Head of caudate nucleus (tissue), 42 donors: Measurements from ENCODE around the gene STIM2.

Source experiments
- DNase-seq, 42 donors: peaks; one replicate each; pipeline versions ENCODE4 v3.0.0 to v3.0.0-alpha.2; 2020 to 2021; ENCODE audit warnings: mixed read lengths in 7 of 42
- intact Hi-C: fragments of 100-400 bp; cut with DNase I; formaldehyde crosslinking; loops from one replicate; pipeline ENCODE4 v1.15.0; 2022

STIM2 gene

DNA sequence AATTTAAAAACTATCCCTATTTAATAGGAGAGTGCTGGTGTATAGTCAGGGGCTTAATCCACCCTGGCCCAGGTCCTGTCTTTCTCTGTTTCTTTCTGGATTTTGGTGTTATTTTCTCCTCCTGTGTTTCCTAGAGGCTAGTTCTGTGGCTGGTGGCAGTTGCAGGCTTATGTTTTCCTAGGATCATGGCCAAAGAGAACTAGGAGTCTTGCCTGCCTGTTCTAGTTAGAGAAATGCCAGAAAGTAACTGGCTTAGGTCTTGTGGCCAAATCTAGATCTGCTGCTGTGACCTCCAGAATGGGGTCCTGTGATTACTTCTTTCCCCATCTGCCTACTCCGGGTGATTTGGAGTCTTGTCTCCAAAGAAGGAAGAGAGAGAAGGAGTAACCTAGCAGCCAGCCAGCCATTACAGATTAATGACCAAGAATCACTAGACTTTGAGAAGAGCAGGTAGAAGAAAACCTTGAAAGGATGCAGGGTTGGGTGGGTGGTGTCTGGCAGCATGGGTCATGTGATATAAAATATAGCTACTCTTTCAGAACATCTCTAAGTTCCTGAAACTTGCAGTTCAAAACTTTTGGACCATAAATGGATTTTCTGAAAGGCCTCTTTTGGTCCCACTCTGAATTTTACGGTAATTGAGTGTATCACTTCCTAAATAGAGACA is 117.9 kb downstream of the STIM2 start:
- intact Hi-C loops, result no loop called here
- no peak for DNase-seq

DNA sequence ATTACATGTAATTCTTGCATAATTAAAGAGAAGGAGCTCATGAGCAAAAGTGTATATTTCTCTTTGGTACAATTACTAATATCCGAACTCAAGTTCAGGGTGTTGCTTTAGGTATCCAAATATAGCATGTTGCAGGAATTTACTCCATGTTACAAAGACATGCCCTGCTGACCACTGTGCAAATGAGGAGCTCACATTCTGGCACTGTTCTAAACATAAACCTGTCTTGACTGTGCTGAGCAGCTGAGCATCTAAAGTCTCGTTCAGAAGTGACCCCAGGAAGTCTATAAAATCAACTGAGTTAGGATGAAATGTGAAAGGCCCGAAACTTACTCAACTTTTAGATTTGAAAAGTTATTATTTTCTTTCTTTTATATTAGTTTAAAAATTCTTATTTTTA is 124.3 kb downstream of the STIM2 start:
- intact Hi-C loops, result no loop called here
- DNase-seq, result no peak

- DNase-seq, result no peak
- intact Hi-C loops, result no loop called here
These were observed 125.2 kb downstream of the STIM2 start for GRCh38 chr4:26985873-26986272.

- intact Hi-C loops, result no loop called here
- no peak for DNase-seq
These were observed 126.5 kb downstream of the STIM2 start for GRCh38 chr4:26987191-26987590.

GRCh38 chr4:26991057-26991456 is 130.4 kb downstream of the STIM2 start:
- intact Hi-C loops, result loop anchor here (5.0 to 10.0 kb wide), 2 partner anchors 129 to 406 kb away; partner anchors contain the start of genes STIM2 and TBC1D19
- DNase-seq, result no peak

DNA sequence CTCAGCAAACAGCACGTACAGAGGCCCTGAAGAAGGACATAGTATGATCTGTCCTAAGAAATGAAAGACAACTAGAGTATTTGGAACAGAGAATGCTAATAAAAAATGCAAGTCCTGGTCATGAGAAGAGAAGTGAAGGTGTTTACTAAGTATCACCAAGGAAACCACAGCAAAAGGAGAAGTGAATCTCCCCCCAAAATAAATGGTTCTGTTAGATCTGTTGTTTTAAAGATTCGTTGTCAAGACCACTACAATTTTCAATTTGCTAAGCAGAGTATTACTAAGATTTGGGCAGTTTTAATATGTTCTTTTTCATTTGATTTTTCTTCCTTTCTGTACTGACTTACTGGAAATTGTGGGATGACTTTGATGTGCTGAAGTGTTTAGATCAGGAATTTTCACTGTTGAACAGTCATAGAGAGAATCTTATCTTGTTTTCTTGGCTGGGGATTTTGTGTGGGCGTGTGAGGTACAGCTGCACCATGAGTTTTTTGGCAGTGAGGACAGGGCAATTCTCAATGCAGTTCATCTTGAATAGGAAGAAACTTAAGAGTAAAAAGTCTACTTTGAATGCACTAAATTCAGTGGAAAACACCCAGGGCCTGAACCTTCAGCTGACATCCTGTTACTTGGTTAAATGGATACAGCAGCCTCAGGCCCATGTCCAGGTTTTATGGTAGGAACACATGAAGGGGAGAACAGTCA is 132.2 kb downstream of the STIM2 start:
- intact Hi-C loops, result loop anchor here (5.0 to 10.0 kb wide), 2 partner anchors 131 to 408 kb away; partner anchors contain the start of genes STIM2 and TBC1D19
- DNase-seq, result peak in 31 of 42 donors; percentile 1 to 61 (median 27)

GRCh38 chr4:26993539-26993938 is 132.9 kb downstream of the STIM2 start:
- intact Hi-C loops, result loop anchor here (5.0 to 10.0 kb wide), 2 partner anchors 131 to 409 kb away; partner anchors contain the start of genes STIM2 and TBC1D19
- DNase-seq, result no peak

DNA sequence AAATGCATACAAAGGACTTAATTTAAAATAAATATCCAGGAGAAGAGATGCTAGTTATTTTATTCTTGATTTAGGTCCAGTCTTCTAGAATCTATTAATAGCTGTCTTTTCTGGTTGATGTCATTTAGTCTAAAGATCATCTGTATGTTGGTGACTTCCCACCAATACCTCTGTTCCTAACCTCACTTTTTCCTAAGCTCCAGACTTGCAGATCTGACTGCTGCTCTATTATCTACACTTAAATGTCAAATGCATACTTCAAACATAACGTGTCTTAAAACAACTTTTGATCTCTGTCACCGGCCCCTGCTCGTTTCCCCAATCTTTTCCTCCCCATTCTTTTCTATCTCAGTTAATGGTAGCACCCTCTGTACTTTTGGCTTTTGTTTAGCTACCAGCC is 133.3 kb downstream of the STIM2 start:
- no peak for DNase-seq
- intact Hi-C loops, result loop anchor here (5.0 to 10.0 kb wide), 2 partner anchors 132 to 409 kb away; partner anchors contain the start of genes STIM2 and TBC1D19

DNA sequence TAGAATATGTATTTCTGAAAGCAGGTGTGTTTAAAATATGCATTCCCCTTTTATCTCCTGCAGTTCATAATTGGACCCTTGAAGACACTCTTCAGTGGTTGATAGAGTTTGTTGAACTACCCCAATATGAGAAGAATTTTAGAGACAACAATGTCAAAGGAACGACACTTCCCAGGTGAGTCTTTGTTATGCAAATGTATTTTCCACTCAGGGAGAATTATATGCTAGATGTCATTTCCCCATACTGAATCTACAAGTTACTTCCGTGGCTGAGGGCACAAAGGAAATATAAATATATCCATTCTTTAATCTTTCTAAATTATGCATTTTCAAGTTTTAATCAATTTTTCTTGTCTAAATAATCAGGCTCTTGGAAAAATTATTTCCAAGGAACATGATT is 134.7 kb downstream of the STIM2 start:
- DNase-seq, result no peak
- intact Hi-C loops, result loop anchor here (10.0 kb wide), 1 partner anchor 411 kb away; the partner anchor contains the start of gene TBC1D19

DNA sequence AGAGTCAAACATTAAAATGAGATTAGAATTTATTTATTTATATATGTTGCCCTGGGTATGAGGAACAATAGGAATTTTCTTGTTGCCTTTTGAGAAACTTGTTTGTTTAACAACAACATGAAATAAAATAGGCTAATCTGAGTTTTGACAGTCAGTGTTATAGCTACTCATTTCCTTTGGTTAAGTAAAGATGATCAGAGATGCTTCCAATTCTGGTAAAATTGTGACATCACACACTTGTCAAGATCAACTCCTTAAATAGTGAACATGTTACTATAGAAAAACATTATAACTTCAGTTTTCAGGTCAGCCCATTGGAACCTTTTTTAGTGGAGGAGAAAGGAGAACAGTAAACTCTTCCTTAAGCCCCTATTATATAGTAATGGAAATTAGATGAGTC is 136.1 kb downstream of the STIM2 start:
- intact Hi-C loops, result loop anchor here (10.0 kb wide), 1 partner anchor 412 kb away; the partner anchor contains the start of gene TBC1D19
- DNase-seq, result no peak

DNA sequence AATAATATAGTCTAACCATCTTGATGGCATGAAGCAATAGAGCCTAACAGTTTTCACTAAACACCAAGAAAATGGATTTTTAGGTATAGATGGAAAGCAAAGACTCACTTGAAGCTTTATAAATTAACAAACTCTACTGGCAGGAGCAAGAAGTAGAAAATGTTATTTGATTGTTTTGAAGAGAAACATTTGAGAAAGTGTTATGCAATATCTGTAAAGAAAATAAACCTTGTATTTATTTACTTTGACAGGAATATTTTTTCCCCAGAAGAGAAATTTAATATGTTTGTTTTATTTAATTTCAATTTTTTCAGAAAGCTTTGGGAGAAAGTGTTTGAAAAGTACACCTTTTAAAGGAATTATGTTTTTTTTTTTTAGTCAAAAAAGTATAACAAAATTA is 139.0 kb downstream of the STIM2 start:
- no peak for DNase-seq
- intact Hi-C loops, result loop anchor here (10.0 kb wide), 1 partner anchor 415 kb away; the partner anchor contains the start of gene TBC1D19

GRCh38 chr4:27000122-27000521 is 139.5 kb downstream of the STIM2 start:
- DNase-seq, result no peak
- intact Hi-C loops, result no loop called here

DNA sequence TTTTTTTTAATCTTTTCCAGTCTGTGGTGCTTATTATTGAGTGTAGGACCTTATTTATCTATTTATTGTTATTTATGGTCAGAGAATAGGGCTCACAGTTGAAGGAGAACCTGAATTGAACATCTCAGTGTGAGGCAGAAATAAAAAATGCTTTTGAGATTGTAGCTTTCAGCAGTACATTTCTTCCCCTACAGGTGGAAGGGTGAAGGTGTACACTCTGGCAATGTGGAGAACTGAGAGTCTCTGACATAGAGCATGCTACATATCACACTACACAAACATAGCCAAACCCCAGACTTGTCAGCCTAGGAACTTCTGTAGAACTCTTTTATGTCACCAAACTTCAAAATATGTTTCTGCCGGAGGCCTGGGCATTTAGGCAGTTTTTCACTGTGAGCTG is 140.2 kb downstream of the STIM2 start:
- no peak for DNase-seq
- intact Hi-C loops, result no loop called here

DNA sequence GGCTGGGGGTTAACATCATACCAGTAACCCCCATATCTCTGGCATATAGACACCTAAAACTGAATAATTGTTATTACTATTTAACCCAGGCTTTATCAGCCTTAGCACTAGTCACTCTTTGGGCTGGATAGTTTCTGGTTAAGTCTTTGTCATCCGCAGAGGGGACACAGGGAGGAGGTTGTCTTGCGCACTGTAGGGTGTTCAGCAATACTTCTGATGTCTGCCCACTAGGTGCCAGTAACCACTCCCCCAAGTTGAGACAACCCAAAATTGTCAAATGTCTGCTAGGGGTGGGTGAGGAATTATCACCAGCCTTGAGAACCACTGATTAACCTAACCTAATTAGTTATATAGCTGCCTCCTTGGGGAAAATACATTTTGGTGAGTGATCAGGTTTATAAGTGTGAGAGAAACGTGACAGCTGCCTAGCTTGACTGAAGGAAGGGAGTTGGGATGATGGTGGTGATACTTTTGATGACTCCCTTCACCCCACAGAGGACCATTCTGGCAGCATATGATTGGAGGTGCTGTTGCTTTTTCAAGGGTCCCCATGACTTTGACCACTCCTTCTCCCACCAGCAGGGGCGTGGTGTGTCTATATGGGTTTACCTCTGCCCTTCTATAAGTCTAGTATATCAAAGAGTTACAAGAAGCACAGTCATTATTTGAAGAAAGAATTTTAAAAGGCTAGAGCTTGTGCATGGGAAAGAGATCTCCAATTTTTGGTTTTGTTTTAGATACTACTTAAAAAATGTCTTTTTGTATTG is 140.9 kb downstream of the STIM2 start:
- intact Hi-C loops, result no loop called here

GRCh38 chr4:27003642-27004113 is 143.0 kb downstream of the STIM2 start:
- intact Hi-C loops, result no loop called here
- DNase-seq, result no peak

More for the DNA sequence above, 140.9 kb downstream of the STIM2 start:
- no peak for DNase-seq

DNA sequence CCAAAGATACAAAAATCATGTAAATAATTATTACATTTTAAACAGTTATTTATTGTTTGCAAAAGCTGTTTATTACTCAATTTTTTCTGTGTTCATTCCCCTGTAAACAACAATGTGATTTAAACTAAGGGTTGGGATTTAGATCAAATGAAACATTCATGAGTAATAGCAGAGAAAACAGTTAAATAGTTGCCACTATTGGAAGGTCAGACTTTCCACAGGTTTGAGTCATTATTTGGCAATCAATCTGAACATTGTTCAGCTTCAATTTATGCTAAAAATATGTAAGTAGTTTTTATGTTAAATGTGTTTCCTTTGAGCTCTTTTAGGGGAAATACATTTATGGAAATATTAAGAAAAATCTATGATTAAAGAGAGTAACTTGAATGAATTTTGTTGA is 144.9 kb downstream of the STIM2 start:
- DNase-seq, result no peak
- intact Hi-C loops, result loop anchor here (5.0 kb wide), 1 partner anchor 148 kb away; no protein-coding TSS in a partner anchor

DNA sequence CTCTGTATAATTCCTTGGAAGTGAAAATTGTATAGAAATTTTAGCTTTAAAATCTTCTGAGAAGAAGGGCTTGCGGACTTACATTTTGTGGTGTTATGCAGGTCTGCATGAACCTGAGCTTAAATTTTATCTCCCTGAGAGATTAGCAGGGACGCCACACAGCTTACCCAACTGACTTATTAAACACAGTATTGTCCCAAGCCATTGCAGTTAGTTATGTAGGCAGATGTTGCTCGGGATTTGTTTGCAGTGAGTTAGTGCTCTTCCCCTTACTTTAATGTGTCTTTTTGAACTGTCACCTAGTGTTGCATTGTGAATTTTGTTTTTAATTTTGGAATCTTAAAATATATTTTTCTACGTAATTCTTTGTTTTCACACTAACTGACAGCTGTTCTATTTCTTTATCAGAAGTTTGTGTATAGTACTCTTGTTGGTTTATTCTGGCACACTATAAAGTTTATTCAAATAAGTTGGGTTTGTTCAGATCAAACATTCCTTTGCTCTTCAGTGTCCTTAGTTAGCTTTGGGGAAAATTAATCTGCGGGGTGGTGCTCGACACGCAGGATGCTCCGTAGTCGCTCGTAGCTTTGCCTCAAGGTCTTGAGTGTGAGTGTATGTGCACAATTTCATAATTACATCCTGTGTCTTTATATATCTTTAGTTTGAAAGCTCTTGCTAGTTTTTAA is 145.4 kb downstream of the STIM2 start:
- DNase-seq, result no peak
- intact Hi-C loops, result loop anchor here (5.0 kb wide), 1 partner anchor 149 kb away; no protein-coding TSS in a partner anchor

GRCh38 chr4:27006646-27007045 is 146.0 kb downstream of the STIM2 start:
- intact Hi-C loops, result loop anchor here (5.0 kb wide), 1 partner anchor 149 kb away; no protein-coding TSS in a partner anchor
- no peak for DNase-seq

- no peak for DNase-seq
- intact Hi-C loops, result loop anchor here (5.0 kb wide), 1 partner anchor 150 kb away; no protein-coding TSS in a partner anchor
These were observed 146.9 kb downstream of the STIM2 start for GRCh38 chr4:27007507-27007906.
